Measurements from ENCODE around the gene SF1. TPM values are rescaled to one million over a fixed set of nuclear protein-coding genes. Genes with fewer than 3 reads are reported as not detected.

SF1 gene
- total RNA-seq, 1 donor from 2014 or later: 278 TPM

DNA sequence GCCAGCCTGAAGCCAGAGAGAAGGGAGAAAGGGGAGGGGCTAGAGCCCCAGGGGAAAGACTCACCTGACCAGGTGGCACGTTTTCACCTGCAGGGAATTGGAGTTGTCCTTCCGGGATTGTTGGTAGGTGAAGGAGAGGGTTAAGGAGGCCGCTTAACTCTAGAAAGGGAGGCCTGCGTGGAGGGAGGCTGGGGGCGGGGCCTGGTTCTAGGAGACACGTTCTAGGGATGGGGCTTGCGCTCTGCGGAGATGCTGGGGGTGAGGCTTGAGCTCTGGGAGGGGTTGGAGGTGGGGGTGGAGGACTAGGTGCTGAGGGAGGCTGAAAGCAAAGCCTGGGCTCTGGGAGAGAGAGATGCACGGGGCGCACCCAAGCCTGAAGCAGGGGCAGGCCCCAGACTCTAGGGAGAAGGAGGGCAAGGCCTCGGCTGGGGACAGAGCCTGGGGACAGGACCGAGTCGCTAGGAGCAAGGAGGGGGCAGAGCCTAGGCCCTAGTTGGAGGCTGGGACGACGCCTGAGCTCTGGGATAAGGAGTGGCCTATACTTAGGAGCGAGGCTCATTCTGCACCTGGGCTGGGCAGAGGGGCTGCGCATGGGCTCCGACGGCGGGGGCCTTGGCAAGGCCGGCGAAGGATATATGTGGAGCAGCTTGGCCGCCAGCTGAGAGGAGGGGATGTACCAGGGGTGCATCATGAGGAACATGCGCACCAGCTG, 36.8 kb downstream of the SF1 start:
- Histone ChIP-seq H3K27ac (no peak overlapping the region), H3K4me3 (peak overlapping the region; percentile 59 to 61)
- intact Hi-C loops (cut with DNase I): loop anchor here (5.0 kb wide), 1 partner anchor 36 kb away; the partner anchor contains the start of gene SF1

DNA sequence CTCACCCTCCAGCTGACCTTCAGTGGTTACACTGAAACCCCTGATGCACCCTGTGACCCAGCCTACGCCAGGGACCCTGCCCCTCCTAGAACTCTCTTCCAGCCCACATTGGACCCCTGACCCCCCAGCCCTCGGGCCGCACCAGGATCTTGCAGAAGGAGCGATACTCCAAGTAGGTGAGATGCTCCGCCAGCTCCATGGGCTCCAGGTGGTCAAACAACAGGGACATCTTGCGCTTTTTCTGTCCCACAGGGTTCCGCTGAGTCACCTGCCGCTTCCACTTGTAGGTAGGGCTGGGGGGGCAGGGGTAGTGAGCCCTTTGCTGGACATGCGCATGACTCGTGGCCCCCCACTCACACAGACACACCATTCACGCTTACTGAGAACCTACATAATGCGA, 38.5 kb downstream of the SF1 start:
- H3K4me3 ChIP-seq: no peak overlapping the region
- no peaks in the 10 kb centered on the region for H3K36me3 ChIP-seq
- intact Hi-C loops (cut with DNase I): loop anchor here (5.0 kb wide), 1 partner anchor 37 kb away; the partner anchor contains the start of gene SF1
- no peaks in the 10 kb centered on the region for H3K9me3 ChIP-seq
- no peak for TF ChIP-seq POLR2AphosphoS5 (IDR thresholded peaks at IDR 0.05; ENCODE audit: insufficient read depth in 1 of 2, low read depth in 1 of 2)
- no peak for TF ChIP-seq POLR2A (IDR thresholded peaks at IDR 0.05)
- H3K27ac ChIP-seq: no peak overlapping the region
- no peak for DNase-seq (ENCODE audit: extremely low spot score in 2 of 2)
- H3K4me1 ChIP-seq: peaks cover 33% of the 10 kb centered on the region
- peaks cover 7% of the 10 kb centered on the region for H3K27me3 ChIP-seq

More for the DNA sequence above, 36.8 kb downstream of the SF1 start:
- no peak for DNase-seq (ENCODE audit: extremely low spot score in 2 of 2)
- H3K27me3 ChIP-seq: peaks cover 7% of the 10 kb centered on the region
- peaks cover 45% of the 10 kb centered on the region for H3K4me1 ChIP-seq
- H3K36me3 ChIP-seq: no peaks in the 10 kb centered on the region
- H3K9me3 ChIP-seq: no peaks in the 10 kb centered on the region
- TF ChIP-seq, protein P1, sequence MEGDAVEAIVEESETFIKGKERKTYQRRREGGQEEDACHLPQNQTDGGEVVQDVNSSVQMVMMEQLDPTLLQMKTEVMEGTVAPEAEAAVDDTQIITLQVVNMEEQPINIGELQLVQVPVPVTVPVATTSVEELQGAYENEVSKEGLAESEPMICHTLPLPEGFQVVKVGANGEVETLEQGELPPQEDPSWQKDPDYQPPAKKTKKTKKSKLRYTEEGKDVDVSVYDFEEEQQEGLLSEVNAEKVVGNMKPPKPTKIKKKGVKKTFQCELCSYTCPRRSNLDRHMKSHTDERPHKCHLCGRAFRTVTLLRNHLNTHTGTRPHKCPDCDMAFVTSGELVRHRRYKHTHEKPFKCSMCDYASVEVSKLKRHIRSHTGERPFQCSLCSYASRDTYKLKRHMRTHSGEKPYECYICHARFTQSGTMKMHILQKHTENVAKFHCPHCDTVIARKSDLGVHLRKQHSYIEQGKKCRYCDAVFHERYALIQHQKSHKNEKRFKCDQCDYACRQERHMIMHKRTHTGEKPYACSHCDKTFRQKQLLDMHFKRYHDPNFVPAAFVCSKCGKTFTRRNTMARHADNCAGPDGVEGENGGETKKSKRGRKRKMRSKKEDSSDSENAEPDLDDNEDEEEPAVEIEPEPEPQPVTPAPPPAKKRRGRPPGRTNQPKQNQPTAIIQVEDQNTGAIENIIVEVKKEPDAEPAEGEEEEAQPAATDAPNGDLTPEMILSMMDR (IDR thresholded peaks at IDR 0.05): no peak
- TF ChIP-seq POLR2AphosphoS5 (IDR thresholded peaks at IDR 0.05; ENCODE audit: insufficient read depth in 1 of 2, low read depth in 1 of 2) (no peak), POLR2A (IDR thresholded peaks at IDR 0.05) (no peak)

DNA sequence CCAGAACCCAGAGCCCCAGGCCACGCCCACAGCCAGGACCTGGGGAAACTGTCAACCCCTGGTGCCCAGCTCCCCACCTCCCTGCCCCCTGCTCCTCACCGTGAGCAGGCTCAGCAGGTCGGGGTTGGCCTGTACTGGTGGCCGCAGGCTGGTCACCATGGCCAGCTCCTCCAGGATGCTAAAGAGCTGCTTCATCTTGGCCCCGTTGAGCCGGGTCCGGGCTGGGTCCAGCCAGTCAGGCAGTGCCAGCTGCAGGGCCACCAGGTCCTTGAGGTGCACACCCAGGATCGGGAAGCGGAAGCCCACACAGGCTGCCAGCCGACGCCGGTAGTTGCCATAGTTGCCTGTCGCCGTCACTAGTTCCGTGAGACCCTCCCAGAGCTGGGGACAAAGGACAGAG, 41.7 kb downstream of the SF1 start:
- H3K4me1 ChIP-seq: peaks cover 5% of the 10 kb centered on the region
- intact Hi-C loops (cut with DNase I): no loop called here
- no peak for DNase-seq (ENCODE audit: extremely low spot score in 2 of 2)
- H3K4me3 ChIP-seq: no peak overlapping the region
- TF ChIP-seq, protein P1 (IDR thresholded peaks at IDR 0.05): no peak
- TF ChIP-seq POLR2AphosphoS5 (IDR thresholded peaks at IDR 0.05; ENCODE audit: insufficient read depth in 1 of 2, low read depth in 1 of 2) (no peak), POLR2A (IDR thresholded peaks at IDR 0.05) (no peak)
- peaks cover 1% of the 10 kb centered on the region for H3K27me3 ChIP-seq
- no peaks in the 10 kb centered on the region for H3K9me3 ChIP-seq
- no peaks in the 10 kb centered on the region for H3K36me3 ChIP-seq
- H3K27ac ChIP-seq: no peak overlapping the region

DNA sequence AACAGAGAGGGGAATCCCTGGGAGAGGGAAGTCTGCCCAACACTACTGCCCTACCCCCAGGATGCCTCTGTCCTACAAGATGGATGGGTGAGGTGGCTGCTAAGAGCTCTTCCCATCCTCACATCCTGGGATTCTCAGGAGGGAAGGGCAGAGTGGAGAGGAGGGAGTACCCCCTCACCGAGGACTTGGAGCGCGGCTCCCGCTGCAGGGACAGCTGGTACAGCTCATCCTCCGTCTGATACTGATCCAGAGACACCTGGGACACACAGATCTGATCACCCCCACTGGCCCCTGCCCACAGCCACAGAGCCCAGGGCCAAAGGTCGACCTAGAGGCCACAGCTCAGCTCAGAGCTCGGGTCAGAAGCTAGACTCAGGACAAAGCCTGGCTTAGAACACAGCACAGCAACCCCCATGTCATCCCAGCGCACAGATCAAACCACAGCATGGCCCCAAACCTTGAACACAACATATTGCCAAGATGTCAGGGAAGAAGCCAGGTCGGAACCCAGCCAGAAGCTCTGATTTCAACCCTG, 42.5 kb downstream of the SF1 start:
- no peaks in the 10 kb centered on the region for H3K27me3 ChIP-seq
- no peaks in the 10 kb centered on the region for H3K9me3 ChIP-seq
- DNase-seq (ENCODE audit: extremely low spot score in 2 of 2): no peak
- TF ChIP-seq, protein P1 (IDR thresholded peaks at IDR 0.05): no peak
- TF ChIP-seq POLR2A (IDR thresholded peaks at IDR 0.05) (no peak), POLR2AphosphoS5 (IDR thresholded peaks at IDR 0.05; ENCODE audit: insufficient read depth in 1 of 2, low read depth in 1 of 2) (no peak)
- intact Hi-C loops (cut with DNase I): no loop called here
- no peak overlapping the region for H3K4me3 ChIP-seq
- no peak overlapping the region for H3K27ac ChIP-seq
- H3K4me1 ChIP-seq: no peaks in the 10 kb centered on the region
- H3K36me3 ChIP-seq: no peaks in the 10 kb centered on the region

- intact Hi-C loops (cut with DNase I): no loop called here
- Histone ChIP-seq H3K36me3 (no peaks in the 10 kb centered on the region), H3K27ac (no peak overlapping the region), H3K4me1 (no peaks in the 10 kb centered on the region), H3K4me3 (no peak overlapping the region), H3K9me3 (no peaks in the 10 kb centered on the region), H3K27me3 (no peaks in the 10 kb centered on the region)
- no peak for TF ChIP-seq POLR2AphosphoS5 (IDR thresholded peaks at IDR 0.05; ENCODE audit: insufficient read depth in 1 of 2, low read depth in 1 of 2)
- TF ChIP-seq, protein P1 (IDR thresholded peaks at IDR 0.05): no peak
- no peak for TF ChIP-seq POLR2A (IDR thresholded peaks at IDR 0.05)
- DNase-seq (ENCODE audit: extremely low spot score in 2 of 2): no peak
These were observed 43.3 kb downstream of the SF1 start for GRCh38 chr11:64734811-64735724.

All from vagina (tissue), 2 donors.